Activated CD4-positive, CD25-positive, alpha-beta regulatory T cell treated with anti-CD3 and anti-CD28 coated beads, Interleukin-2, amount 50 U/mL, for 72 hours (primary cell): ENCODE results near the gene DPP6.
"Not testable (repeated sequence)": the region's sequence is repeated elsewhere in the genome, so short reads cannot be mapped to it uniquely, and the experiment has no call there.

Source experiments
- DNase-seq: peaks from one replicate; pipeline ENCODE4 v3.0.0; 2021

The DPP6 gene

DNA sequence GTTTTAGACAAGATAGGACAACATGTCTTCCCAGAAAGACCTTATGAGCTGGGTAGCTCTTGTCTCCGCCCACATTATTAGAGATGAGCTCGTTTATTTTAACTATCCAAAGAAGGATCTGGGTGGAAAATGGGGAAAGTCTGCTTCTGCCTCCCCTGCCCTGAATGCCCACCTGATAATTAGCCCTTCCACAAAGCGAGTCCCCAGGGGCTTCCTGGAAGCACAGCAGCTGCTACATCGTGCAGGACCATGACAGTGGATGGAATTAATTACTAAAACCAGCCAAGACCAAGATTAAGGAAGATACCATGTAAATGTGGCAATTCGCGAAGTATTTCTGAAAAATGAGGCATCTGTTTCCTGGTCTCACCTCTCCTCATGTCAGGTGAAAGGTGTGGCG lies 576.4 kb downstream of the DPP6 start:
- no peak for DNase-seq

DNA sequence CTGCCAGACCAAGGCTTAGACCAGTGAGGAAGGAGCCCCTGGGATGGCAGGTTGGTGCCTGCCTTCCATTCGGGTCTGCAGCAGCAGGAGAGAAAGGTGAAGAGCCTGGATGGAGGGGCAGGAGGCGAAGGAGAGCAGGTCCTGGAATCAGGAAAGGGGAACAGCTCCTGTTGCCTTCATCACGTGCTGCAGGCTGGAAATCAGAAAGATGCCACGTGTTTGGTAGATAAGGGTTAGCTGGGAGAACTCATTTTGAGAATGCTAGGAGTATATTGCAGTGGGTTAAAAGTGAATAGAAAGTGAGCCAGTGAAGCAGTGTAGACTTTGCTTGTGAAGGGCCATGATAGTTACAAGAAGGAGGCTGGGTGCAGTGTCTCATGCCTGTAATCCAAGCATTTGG lies 579.0 kb downstream of the DPP6 start:
- no peak for DNase-seq

DNA sequence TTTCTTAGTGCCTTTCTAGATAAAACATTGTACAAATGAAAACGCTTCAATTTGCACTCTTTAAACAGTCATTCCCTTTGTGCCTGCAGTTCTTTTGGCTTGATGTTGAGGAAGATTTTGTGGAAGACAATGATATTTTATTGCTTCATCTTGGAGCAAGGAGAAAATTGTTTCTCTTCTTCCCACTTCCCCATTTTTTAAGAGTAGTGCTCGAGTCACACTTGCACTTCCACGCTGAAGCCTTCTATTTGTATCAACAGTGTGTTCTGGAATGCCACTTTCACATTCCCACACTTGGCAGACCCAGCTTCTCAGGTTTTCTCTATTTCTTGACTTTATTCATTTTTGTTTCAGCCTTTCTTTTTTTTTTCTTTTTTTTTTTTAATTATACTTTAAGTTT lies 581.4 kb downstream of the DPP6 start:
- DNase-seq, result no peak

DNA sequence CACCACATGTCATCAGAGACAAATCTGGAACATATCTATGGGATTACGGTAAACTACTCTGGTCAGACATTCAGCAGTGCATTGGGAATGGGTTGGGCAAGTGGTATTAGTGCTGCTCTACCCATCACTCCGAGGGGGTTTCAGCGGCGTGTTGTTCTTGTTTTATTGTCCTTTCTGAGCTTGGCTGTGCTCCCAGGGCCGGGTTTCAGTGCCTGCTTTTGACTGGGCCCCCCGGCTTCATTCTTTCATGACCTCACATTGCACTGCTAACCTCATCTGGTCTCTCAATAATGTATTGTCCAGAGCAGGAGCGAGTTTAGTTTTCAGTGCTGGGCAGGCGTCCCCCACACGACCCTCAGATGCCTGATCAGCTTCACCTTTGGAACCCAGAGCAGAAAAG lies 586.1 kb downstream of the DPP6 start:
- no peak for DNase-seq

DNA sequence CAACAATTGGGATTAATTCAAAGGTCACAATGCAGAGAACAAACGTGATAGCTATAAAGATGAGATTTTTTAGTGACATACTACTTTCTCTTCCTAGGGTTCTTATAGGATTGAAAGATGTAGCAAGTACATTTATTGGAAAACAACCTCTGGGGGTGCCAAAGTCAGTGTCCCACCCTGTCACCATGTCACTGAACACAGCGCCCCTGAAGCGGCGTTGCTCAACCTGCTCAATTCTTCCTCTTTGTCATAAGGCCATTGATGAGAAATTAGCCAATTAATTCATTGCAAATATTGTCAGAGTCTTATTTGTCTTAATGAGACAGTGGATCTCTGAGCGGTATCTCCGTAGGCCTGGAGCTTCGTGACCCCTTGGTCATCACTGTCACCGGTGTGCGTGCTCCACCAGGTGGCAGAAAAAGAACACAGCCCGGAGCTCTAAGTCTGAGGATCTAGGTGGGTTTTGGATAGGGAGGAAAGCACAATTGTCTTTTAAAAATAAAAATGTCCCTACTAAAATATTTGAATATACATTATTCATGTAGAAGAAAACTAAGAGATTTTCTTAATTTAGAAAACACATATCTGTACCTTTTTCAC lies 588.2 kb downstream of the DPP6 start:
- no peak for DNase-seq

DNA sequence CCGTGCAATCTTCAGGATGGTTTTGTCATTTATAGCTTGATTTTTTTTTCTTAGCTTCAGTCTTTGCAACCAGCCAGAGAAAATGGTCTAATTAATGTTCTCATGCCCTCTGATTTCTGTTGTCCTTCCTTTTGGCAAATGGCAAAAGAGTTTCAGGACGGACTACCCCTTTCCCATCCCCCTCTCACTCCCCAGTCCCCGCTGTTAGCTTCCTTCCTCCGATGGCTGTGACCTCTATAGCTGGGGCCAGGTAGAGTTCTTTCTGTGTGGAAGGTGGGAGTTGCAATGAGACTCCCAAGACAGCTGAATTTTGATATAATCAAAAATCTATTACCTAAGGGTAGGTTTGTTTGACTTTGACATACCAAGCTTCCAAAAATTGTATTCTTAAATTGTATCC lies 588.7 kb downstream of the DPP6 start:
- DNase-seq, result no peak

DNA sequence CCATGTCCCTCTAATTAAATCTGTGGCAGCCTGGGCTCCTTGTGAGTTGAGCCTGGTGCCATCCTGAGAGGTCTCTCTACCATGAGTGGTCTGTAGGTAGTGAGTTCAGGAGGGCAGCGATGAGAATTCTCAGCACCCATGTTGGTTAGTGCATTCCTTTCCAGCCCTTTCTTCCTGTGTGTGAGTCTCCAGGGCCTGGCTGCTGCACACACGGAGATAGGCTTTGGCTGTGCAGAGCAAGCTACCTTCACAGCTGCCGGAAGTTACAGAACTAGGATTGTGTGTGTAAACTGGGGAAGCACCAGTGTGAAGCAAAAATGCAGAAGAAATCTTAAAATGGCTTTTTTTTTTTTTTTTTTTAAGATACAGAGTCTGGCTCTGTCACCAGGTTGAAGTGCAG lies 592.2 kb downstream of the DPP6 start:
- DNase-seq, result no peak

DNA sequence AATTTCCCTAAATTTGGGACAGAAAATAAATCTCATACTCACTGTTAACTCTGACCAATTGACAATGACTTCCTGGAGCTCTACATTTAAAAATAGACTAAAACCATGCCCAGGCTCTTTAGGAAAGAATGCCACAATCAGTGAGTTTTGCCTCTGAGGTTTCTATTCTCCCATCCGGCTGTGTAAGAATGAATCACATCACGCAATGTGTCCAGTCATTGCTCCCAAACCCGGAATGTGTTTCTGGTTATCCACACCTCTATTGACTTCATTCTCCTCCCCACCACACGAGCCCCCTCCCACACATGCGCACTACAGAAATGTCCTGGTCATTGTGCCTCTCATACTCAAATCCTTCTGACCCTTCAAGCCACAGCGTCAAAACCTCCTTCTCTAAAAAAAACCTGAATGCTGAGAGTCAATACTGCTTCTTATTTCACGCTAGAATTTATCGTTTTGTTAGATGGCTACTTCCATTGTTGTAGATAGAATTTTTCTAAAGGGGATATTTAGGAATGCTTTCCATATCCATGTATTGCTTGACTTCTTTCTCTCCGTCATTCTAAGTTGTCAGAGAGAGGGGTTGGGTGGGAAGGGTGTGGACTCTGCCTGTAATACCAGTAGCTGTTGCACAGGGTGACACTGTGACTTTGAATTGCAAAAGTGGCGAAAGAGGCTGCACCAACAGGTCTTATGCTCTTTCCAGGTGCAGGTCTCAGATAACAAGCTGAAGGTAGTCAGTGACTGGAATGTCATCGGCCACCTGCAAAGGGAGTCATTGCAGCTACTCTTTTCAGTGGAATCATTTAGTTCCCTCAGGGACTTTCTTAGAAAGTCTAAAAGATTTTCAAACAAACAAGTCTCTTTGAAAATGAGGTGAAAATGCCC lies 594.2 kb downstream of the DPP6 start:
- DNase-seq, result no peak

DNA sequence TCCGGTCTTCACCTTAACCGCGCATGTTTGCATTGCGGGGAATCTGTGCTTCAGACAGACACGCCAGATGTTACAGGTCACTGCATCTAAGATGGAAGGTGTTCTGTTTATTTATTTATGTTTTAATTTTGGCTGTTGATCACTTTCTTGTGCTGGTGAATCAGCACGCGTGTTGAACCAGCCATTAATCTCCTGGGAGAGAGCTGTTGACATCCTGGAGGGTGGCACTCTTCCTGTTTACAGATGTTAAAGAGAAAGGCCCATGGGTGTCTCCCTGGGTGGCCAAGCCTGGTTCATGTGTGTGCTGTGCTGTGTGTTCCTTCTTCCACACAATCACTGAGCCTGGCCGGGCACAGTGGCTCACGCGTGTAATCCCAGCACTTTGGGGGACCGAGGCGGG lies 595.4 kb downstream of the DPP6 start:
- no peak for DNase-seq

DNA sequence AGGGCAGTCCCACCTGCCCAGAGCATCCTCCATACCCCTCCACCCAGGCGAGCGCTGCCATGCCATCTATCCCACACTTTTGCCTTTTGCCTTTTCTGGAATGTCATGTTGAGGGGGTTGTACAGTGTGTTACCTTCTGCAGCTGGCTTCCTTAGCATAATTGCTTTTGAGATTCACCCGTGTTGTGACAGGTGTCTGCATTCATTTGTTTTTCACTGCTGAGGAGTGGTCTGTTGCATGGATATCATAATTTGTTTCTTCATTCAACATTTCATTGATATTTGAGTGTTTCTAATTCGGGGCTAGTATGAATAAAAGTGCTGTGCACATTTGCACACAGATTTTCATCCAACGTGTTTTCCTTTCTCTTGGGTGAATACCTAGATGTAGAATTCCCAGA lies 596.8 kb downstream of the DPP6 start:
- no peak for DNase-seq

DNA sequence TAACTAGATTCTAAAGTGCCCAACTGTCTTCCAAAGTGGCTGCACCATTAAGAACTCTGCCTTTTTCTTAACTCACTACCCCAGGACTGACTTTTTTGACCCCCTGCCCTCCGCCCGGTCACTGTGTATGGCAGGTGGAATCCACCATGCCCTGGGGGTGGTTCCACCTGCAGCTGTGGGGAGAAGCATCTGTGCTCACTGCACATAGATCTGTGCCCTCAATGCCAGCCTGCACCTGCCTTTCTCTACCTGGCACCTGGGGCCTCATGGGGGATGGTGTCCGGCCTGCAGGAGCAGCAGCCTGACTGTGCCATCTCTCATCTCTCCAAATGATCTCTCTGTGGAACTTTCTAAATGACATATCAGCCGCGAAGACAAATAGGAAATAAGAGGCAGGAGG lies 597.2 kb downstream of the DPP6 start:
- no peak for DNase-seq

DNA sequence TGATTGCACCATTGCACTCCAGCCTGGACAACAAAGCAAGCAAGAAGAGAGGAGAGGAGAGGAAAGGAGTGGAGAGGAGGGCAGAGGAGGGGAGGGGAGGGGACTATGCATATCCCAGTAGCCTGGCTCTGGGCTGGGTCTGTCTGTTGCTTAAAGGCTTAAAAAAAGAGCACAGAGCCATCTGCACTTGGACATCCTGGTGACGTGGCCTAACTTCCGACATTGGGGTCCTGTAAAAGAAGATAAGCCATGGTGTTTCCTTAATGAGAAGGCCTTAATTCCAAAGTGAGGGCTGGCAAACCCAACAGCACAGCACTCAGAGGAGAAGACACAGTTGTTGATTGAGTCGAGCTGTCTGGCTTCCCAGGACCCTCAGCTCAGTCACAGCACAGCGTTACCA lies 598.1 kb downstream of the DPP6 start:
- DNase-seq, result no peak

DNA sequence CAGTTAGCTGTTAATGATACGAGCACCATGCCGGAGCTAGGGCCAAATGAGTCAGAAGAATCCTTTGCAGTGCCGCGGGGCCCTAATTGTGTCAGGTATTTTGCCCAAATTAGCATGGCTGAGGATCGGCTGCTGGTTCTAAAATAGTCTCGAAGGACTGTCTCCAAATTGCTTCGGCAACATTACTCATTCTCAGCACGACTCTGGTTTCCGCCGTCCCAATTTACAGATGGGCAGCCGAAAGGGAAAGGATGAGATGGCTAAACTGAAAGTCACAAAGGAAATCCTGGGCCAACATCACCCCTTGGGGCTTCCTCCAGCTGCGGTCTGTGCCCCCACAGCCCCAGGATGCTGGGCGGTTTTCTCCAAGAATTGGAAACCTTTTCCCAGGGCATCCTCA lies 599.3 kb downstream of the DPP6 start:
- no peak for DNase-seq

DNA sequence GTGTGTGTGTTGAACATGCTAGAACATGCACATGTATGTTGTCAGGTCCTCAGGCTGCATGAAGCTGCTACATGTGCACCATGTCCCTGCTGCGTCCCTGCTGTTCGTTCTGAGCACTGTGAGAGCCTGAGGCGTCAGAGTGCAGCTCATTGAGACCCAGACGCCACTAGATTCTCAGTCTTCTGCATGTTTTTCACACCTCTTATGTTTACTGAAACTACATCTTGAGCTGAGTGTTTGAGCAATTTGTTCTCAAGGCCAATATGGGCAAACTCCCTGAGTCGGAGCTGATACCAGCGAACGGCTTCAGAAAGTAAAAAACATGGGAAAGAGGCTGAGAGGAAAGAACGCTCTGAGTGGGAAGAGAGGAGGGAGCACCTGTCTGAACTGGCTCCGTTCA lies 600.4 kb downstream of the DPP6 start:
- no peak for DNase-seq

DNA sequence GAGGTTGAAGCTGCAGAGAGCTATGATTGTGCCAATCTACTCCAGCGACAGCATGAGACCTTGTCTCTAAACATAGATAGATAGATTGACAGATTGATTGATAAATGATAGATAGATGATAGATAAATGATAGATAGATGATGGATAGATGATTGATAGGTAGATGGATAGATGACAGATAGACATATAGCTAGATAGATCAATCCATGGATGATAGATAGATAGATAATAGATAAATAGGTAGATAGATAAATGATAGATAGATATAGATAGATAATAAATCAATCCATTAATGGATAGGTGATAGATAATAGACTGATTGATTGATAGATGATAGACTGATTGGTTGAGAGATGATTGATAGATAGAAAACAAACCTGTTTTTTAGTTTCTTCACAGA lies 601.1 kb downstream of the DPP6 start:
- no peak for DNase-seq

DNA sequence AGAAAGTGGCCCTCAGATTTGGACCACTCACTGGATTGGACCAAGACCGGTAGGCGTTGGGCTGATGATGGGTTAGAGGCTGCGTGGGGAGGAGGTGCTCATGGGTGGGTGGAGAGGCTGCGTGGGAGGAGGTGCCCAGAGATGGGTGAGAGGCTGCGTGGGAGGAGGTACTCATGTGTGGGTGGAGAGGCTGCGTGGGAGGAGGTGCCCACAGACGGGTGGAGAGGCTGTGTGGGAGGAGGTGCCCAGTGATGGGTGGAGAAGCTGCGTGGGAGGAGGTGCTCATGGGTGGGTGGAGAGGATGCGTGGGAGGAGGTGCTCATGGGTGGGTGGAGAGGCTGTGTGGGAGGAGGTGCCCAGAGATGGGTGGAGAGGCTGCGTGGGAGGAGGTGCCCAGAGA lies 604.4 kb downstream of the DPP6 start:
- no peak for DNase-seq

DNA sequence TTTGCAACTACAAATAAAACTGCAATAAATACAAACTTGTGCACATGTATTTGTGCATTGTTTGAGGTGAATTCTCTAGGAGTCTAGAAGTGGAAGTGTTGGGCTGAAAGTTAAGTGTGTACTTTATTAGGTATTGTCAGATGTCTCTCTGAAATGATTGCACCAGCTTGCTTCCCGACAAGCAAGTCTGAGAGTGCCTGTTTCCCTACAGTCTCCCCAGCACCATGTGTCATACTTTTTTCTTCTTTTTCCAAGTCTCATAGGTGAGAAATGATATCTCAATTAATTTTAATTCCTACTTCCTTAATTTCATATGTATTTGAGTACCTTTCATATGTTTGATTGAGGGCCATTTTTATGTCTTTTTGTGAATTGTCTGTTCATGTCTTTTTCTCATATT lies 614.6 kb downstream of the DPP6 start:
- DNase-seq, result no peak

DNA sequence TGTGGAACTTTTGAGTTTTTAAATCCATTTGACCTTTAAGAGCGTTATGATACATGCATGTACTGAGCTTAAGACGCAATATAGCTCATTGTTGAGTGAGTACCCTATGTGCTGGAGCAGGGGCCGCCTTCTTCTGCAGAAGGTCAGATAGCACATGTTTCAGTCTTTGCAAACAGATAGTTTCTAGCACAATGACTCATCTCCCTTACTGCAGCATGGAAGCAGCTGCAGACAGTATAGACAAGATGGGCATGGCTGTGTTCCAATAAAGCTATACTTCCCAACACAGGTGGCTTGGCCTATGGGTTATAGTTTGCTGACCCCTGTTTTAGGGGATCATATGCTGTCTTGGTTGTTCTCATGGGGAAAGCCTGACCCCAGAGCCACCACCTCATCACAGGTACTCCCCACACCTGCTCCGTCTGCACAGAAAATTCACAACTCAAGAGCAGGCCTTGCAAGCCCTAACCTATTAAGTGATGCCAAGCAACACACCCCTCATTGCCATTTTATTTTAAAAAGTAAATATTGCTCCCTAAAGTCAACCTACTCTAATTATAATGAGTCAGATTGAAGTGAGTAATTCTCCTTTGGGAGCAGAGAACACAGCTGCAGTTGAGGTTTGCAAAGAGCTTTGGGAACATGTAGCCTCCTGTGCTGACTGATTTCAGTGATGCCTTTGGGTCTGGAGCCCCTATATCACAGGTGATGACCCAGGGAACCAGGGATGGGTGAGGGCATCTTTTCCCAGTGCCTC lies 620.6 kb downstream of the DPP6 start:
- no peak for DNase-seq

DNA sequence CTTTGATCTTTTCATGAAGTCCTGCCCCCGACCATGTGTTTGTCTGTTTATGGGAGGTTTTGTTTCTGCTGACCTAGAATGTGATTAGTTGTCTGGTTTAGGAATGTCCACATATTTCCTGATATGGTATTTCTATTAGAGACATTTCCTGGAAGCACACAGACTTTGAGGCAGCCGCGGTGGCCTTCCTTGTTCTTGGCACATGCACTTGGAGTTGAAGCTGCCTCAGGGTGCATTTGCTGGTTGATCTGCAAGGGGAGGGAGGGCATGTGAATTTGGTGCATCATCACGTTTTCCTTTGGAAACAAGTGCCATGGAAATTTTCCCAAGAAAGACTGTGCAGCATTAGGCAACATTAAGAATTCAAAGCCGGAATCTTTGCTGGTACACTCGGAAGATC lies 622.0 kb downstream of the DPP6 start:
- DNase-seq, result no peak

DNA sequence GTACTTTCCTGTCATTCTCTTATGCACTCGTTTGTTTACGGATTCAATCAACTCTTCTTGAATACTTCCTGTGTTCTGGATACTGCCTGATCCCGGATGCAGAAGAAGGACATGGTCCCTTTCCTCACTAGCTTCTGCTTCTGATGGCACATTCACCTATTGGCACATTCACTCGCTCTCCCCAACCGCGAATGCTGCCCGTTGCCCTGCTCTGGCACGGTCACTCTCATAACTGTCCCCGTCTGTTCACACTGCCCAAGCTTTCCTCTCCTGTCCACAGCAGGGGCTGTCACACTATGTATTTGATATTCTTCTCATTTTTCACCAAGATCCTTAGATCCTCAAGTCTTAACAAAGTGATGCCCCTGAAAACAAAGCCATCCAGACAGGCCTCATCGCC lies 623.4 kb downstream of the DPP6 start:
- DNase-seq, result no peak

DNA sequence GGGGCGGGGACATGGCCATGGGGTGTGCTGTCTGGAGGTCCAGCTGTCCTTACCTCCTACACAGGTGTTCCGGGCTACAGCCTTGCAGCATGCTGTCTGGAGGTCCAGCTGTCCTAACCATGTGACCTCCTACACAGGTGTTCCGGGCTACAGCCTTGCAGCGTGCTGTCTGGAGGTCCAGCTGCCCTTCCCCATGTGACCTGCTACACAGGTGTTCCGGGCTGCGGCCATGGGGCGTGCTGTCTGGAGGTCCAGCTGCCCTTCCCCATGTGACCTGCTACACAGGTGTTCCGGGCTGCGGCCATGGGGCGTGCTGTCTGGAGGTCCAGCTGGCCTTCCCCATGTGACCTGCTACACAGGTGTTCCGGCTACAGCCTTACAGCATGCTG lies 623.8 kb downstream of the DPP6 start:
- not testable (repeated sequence) for DNase-seq

DNA sequence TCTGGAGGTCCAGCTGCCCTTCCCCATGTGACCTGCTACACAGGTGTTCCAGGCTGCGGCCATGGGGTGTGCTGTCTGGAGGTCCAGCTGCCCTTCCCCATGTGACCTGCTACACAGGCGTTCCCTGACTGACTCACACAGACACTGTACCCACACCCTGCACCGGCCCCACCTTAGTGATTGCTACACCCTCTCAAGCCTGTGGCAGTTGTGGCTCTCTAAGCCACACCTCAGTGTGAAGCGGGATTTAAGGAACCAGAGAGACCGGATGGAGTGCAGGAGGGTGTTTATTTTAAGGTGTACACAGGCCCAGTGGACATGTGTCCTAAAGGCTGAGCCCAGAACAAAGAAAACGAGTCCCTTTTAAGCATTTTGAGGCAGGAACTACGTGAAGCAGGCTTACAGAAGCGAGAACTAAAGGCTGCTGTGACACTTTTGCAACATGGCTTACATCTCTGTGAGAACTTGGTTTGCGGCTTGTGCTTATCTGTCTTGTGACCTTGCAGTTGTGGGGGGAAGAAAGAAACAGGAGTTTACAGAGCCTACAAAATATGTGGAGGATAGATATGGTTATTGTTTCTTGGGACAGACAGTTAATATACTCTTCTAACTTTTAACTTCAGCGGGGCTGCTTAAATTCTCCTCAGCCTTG lies 624.4 kb downstream of the DPP6 start:
- DNase-seq, result no peak

DNA sequence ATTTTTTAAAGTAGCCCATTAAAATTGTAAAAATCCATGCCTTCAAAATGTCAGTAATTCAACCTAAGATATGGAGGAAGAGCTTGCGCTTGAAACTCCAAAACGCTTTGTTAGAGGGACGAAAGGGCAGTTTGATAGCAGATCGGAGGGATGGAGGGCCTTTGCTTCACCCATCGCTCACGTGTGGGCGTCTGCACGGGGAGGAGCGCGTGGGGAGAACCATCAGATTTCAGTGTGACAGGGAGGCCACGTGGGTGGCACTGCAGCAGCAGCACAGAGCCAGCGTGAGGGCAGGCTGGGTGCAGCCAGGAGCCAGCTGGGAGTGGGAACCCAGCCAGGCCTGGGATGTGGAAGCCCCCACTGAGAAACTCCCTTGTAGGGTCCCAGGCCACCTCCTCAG lies 625.3 kb downstream of the DPP6 start:
- DNase-seq, result no peak
